ENCODE measurements around the gene AHSP. TPM values are rescaled to one million over a fixed set of nuclear protein-coding genes. Genes with fewer than 3 reads are reported as not detected.
"Not testable (repeated sequence)": the region's sequence is repeated elsewhere in the genome, so short reads cannot be mapped to it uniquely, and the experiment has no call there.

Gene AHSP
- total and polyA plus RNA-seq, 4 donors = 0.48 to 1,651 TPM; not detected in 2

- Histone ChIP-seq H3K27me3 (ENCODE audit: control insufficient read depth in 4 of 4, insufficient read depth in 4 of 4, low read length in 3 of 4) (peaks cover 0 to 12% (median 9%) of the 10 kb centered on the region in 4 donors), H3K4me1 (ENCODE audit: control insufficient read depth in 4 of 4, insufficient read depth in 4 of 4, low read length in 3 of 4) (peaks cover 0 to 4% (median 0%) of the 10 kb centered on the region in 4 donors), H3K9me3 (ENCODE audit: control insufficient read depth in 4 of 4, low read length in 3 of 4) (peaks cover 5 to 14% (median 9%) of the 10 kb centered on the region in 4 donors), H3K27ac (ENCODE audit: low read depth in 1 of 2, low read length in 2 of 2) (no peak overlapping the region), H3K4me3 (ENCODE audit: low read depth in 1 of 3, low read length in 3 of 3) (no peak overlapping the region), H3K36me3 (ENCODE audit: control insufficient read depth in 4 of 4, insufficient read depth in 3 of 4, low read depth in 1 of 4, low read length in 3 of 4) (no peaks in the 10 kb centered on the region), H3K9ac (ENCODE audit: low read depth in 1 of 2, low read length in 2 of 2) (no peak overlapping the region)
- TF ChIP-seq HNF4A (conservative IDR thresholded peaks at IDR 0.05) (no peak), FOXA1 (IDR thresholded peaks at IDR 0.05) (no peak), TAF1 (conservative IDR thresholded peaks at IDR 0.05) (no peak), ZBTB33 (IDR thresholded peaks at IDR 0.05) (no peak), GABPA (IDR thresholded peaks at IDR 0.05 in 1 of 2, conservative IDR thresholded peaks at IDR 0.05 in 1 of 2) (no peak), SP1 (IDR thresholded peaks at IDR 0.05) (no peak), HNF4G (IDR thresholded peaks at IDR 0.05) (no peak), ATF3 (IDR thresholded peaks at IDR 0.05) (no peak), RAD21 (IDR thresholded peaks at IDR 0.05) (no peak), EGR1 (IDR thresholded peaks at IDR 0.05; ENCODE audit: low read depth in 2 of 2) (no peak), RXRA (IDR thresholded peaks at IDR 0.05) (no peak), NR2F2 (IDR thresholded peaks at IDR 0.05) (no peak), FOXA2 (IDR thresholded peaks at IDR 0.05) (no peak), JUND (IDR thresholded peaks at IDR 0.05) (no peak), YY1 (IDR thresholded peaks at IDR 0.05) (no peak)
- TF ChIP-seq, protein P1, sequence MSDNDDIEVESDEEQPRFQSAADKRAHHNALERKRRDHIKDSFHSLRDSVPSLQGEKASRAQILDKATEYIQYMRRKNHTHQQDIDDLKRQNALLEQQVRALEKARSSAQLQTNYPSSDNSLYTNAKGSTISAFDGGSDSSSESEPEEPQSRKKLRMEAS (IDR thresholded peaks at IDR 0.05) = no peak
- TF ChIP-seq, protein P2, sequence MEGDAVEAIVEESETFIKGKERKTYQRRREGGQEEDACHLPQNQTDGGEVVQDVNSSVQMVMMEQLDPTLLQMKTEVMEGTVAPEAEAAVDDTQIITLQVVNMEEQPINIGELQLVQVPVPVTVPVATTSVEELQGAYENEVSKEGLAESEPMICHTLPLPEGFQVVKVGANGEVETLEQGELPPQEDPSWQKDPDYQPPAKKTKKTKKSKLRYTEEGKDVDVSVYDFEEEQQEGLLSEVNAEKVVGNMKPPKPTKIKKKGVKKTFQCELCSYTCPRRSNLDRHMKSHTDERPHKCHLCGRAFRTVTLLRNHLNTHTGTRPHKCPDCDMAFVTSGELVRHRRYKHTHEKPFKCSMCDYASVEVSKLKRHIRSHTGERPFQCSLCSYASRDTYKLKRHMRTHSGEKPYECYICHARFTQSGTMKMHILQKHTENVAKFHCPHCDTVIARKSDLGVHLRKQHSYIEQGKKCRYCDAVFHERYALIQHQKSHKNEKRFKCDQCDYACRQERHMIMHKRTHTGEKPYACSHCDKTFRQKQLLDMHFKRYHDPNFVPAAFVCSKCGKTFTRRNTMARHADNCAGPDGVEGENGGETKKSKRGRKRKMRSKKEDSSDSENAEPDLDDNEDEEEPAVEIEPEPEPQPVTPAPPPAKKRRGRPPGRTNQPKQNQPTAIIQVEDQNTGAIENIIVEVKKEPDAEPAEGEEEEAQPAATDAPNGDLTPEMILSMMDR (IDR thresholded peaks at IDR 0.05; ENCODE audit: low read depth, low read length, missing input control) = no peak
- TF ChIP-seq, protein P3, sequence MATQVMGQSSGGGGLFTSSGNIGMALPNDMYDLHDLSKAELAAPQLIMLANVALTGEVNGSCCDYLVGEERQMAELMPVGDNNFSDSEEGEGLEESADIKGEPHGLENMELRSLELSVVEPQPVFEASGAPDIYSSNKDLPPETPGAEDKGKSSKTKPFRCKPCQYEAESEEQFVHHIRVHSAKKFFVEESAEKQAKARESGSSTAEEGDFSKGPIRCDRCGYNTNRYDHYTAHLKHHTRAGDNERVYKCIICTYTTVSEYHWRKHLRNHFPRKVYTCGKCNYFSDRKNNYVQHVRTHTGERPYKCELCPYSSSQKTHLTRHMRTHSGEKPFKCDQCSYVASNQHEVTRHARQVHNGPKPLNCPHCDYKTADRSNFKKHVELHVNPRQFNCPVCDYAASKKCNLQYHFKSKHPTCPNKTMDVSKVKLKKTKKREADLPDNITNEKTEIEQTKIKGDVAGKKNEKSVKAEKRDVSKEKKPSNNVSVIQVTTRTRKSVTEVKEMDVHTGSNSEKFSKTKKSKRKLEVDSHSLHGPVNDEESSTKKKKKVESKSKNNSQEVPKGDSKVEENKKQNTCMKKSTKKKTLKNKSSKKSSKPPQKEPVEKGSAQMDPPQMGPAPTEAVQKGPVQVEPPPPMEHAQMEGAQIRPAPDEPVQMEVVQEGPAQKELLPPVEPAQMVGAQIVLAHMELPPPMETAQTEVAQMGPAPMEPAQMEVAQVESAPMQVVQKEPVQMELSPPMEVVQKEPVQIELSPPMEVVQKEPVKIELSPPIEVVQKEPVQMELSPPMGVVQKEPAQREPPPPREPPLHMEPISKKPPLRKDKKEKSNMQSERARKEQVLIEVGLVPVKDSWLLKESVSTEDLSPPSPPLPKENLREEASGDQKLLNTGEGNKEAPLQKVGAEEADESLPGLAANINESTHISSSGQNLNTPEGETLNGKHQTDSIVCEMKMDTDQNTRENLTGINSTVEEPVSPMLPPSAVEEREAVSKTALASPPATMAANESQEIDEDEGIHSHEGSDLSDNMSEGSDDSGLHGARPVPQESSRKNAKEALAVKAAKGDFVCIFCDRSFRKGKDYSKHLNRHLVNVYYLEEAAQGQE (IDR thresholded peaks at IDR 0.05) = no peak
- 45% methylated on average over 1 of the region's 1 CpG for WGBS
- no peak for DNase-seq (ENCODE audit: low spot score)
Observed at GRCh38 chr16:31572821-31573220, 45.1 kb downstream of the AHSP start.

DNA sequence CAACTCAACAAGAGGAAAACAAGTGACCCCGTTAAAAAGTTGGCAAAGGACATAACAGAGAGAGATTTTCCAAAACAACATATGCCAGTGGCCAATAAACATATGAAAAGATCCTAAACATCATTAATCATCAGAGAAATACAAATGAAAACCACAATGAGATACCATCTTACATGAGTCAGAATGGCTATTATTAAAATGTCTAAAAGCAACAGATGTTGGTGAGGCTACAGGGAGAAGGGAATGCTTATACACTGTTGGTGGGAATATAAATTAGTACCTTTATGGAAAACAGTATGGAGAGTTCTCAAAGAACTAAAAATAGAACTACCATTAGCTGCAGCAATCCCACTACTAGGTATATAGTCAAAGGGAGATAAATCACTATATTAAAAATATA is 46.5 kb downstream of the AHSP start:
- H3K4me1 ChIP-seq (ENCODE audit: control insufficient read depth in 4 of 4, insufficient read depth in 4 of 4, low read length in 3 of 4); H3K27ac ChIP-seq (ENCODE audit: low read depth in 1 of 2, low read length in 2 of 2); H3K9ac ChIP-seq (ENCODE audit: low read depth in 1 of 2, low read length in 2 of 2); DNase-seq (ENCODE audit: low spot score); H3K27me3 ChIP-seq (ENCODE audit: control insufficient read depth in 4 of 4, insufficient read depth in 4 of 4, low read length in 3 of 4); H3K36me3 ChIP-seq (ENCODE audit: control insufficient read depth in 4 of 4, insufficient read depth in 3 of 4, low read depth in 1 of 4, low read length in 3 of 4); H3K4me3 ChIP-seq (ENCODE audit: low read depth in 1 of 3, low read length in 3 of 3): not testable (repeated sequence)
- WGBS = 26% methylated on average over 1 of the region's 1 CpG
- H3K9me3 ChIP-seq (ENCODE audit: control insufficient read depth in 4 of 4, low read length in 3 of 4) = peaks cover 5 to 20% (median 11%) of the 10 kb centered on the region in 4 donors
